ENCODE data around the gene TMEM144. TPM values are rescaled to one million over a fixed set of nuclear protein-coding genes. Genes with fewer than 3 reads are reported as not detected.

The TMEM144 gene
- total RNA-seq, 1 experiment from 2014 or later: 3.9 TPM

DNA sequence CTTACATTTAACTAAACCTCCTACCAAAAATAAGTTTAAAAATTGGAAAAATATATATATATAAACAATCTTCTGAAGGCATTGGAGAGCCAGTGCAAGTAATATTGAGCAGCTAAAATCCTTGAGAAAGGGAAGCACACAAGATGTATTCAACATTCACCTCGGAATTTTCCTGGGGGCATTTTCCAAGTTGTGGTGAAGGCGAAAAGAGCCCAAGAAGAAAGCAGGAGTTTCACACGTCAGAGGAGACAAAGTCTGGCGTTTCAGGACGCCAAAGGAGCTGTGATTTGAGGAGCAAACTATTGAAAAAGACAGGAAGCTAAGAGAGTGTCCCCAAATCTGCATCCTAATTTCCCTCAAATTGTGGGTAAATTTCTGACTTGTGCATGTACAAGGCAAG, 28.4 kb upstream of the TMEM144 start:
- H3K27me3 ChIP-seq: peaks cover 5% of the 10 kb centered on the region
- no peaks in the 10 kb centered on the region for H3K9me3 ChIP-seq
- H3K36me3 ChIP-seq: no peaks in the 10 kb centered on the region
- no peak for DNase-seq
- H3K4me3 ChIP-seq: no peak overlapping the region

DNA sequence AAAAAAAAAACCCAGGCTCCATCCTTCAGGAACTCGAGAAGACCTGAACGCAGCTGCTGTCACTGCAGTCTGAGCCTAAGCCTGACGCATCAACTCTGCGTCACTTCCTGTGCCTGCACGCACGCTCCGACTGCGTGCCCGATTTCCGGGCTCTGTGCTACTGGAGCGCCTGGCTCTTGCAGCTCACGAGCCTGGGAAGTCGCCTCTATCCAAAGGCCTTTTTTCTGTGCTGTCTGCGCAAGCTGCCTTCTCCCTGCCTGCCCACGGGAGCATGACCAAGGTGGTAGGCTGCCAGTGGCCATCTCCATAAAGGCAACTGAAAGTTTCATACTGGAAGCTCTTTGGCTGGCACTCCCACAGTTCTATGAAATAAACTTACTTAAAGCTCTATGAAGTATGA, 27.6 kb upstream of the TMEM144 start:
- no peaks in the 10 kb centered on the region for H3K36me3 ChIP-seq
- no peak overlapping the region for H3K4me3 ChIP-seq
- peaks cover 5% of the 10 kb centered on the region for H3K27me3 ChIP-seq
- no peaks in the 10 kb centered on the region for H3K9me3 ChIP-seq
- DNase-seq: no peak

DNA sequence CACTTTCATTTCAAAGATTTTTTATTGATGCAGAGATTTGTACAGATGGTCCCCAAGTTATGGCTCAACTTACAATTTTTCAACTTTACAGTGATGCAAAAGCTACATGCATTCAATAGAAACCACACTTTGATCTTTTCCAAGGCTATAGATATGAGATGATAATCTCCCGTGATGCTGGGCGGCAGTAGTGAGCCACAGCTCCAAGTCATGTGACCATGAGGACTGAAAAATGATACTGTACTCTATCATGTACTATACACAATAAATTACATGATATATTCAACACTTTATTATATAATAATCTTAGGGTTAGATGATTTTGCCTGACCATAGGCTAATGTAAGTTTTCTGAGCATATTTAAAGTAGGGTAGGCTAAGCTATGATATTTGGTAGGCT, 23.5 kb upstream of the TMEM144 start:
- DNase-seq: no peak
- H3K27me3 ChIP-seq: no peaks in the 10 kb centered on the region
- H3K4me3 ChIP-seq: no peak overlapping the region
- H3K36me3 ChIP-seq: no peaks in the 10 kb centered on the region
- H3K9me3 ChIP-seq: no peaks in the 10 kb centered on the region

DNA sequence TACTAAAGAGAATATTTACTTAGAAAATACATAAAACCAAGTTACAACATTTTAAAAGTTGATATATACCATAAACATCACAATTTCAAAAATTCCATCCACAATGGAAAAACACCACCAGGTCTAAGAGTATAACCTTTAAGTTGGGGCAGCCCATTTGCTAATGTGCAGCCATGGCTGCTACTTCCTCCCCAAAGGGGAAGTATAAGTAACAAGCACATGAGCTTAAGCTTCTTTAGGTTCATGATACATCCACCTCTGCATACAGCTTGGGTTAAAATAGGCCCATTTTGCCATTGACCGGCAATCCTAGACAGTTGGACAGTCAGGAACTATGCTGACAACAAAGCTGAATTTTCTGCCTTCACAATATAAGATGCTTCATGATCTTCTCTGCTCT, 20.9 kb upstream of the TMEM144 start:
- no peak overlapping the region for H3K4me3 ChIP-seq
- DNase-seq: no peak
- no peaks in the 10 kb centered on the region for H3K9me3 ChIP-seq
- no peaks in the 10 kb centered on the region for H3K36me3 ChIP-seq
- peaks cover 3% of the 10 kb centered on the region for H3K27me3 ChIP-seq

DNA sequence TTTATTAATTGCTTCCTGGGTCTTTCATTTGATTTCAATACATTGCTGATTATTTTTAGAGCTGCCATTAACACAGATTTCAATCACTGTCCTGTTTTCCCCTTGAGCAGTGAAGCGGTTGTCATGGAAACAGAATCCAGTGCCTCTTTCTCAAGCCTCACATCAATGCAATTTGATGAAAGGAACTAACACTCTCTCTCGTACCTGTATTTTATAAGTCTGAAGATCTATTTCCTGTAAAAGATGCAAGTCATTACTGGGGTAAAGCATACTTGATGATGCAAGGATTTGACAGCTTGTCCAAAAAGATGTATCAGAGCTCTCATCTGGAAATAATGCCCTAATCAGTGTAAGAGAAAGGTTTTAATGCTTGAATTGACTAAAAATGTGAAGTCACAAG, 19.6 kb upstream of the TMEM144 start:
- Histone ChIP-seq H3K9me3 (no peaks in the 10 kb centered on the region), H3K27me3 (peaks cover 8% of the 10 kb centered on the region), H3K36me3 (no peaks in the 10 kb centered on the region), H3K4me3 (no peak overlapping the region)
- no peak for DNase-seq

DNA sequence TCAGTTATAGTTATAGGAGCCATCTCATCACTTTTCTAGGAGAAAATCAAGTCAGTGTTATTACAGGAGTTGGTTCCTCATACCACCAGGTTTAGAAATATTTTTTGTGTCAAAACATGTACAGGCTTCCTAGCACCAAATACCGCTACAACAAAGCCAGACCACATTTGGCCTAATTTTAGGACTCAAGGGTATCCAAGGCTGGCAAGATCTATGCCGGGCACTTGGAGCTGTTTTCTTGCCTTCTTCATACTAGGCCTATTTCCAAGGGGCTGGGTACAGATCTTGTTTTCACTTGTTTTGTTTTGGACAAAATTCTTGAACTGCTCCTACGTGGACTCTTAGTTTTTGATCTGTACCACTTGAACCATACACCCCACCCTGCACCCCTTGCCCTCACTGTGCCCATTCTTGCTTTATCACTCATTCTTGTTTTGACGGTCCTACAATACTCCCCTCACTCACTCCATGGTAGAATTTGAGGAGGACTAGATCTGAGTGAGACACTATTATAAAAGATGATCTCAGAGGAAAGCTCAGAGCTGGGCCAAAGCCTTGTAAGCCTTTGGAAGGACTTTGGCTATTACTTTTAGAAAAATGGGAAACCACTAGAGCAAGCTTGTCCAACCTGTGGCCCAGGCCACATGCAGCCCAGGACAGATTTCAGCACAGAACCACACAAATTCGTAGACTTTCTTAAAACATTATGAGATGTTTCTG, 17.7 kb upstream of the TMEM144 start:
- Histone ChIP-seq H3K27me3 (peaks cover 21% of the 10 kb centered on the region), H3K9me3 (no peaks in the 10 kb centered on the region), H3K4me3 (no peak overlapping the region), H3K36me3 (no peaks in the 10 kb centered on the region)
- no peak for DNase-seq

DNA sequence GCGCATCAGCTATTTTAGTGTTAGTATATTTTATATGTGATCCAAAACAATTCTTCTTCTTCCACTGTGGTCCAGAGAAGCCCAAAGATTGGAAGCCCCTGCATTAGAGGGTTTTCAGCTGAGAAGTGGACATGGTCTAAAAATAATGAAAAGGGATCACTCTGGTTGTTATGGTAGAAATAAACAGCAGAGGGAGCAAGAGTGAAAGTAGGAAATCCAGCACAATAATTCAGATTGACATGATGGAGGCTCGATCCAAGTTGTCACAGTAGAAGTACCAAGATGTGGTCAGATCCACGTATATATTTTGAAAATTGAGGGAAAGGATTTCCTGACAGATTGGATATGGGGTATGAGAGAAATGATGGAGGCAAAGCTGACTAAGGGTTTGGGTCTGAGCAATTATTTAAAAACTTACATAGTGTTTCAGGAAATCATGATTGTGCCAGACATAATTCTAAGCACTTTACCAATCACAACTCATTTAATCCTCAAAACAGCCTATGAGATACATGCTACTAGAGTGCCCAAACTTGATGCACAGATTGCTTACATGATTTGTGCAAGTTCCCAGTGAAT, 17.0 kb upstream of the TMEM144 start:
- peaks cover 27% of the 10 kb centered on the region for H3K27me3 ChIP-seq
- DNase-seq: no peak
- H3K4me3 ChIP-seq: no peak overlapping the region
- H3K9me3 ChIP-seq: no peaks in the 10 kb centered on the region
- H3K36me3 ChIP-seq: no peaks in the 10 kb centered on the region

DNA sequence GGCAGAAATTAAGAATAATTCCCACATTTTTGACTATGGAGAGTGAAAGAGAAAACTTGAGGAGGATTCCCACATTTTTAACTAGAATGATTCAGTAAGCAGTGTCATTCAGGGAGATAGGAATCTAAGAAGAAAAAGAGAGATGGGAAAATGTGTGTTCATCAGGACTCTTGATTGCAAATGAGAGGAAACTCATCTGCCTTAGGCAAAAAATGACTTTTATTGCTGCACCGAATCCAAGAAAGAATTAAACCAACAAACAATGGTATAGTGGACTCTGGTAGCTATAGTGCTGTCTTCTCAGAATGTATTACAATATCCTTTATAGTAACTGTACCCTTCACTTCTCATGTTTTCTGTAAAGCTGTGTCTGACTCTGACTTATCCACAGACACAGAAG, 15.0 kb upstream of the TMEM144 start:
- Histone ChIP-seq H3K4me3 (no peak overlapping the region), H3K36me3 (no peaks in the 10 kb centered on the region)
- DNase-seq: no peak

DNA sequence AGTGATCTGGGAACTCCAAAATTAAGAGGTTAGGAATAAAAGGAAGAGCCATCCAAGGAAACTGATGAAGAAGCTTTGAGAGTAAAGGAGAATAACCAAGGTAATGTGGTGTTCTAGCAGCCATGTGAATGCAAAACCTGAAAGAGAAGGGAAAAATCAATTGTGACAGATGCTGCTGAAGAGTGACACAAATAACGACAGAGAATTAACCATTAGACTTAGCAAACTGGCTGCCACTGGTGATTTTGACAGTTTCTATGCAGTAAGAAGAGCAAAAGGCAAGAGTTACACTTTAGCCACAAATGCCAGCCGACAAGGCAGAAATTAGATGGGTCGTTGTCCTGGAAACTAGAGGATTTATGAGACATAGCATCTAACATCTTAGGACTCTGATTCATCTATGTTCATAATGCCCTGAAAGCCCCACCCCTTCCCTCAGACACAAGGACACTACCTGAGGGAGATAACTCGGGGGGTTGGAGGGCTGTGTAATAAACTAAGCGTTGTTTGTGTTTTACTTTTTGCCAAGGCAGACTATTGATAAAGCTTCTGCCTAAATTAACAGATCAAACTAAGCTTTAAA, 13.0 kb upstream of the TMEM144 start:
- Histone ChIP-seq H3K36me3 (no peaks in the 10 kb centered on the region), H3K4me3 (no peak overlapping the region), H3K9me3 (no peaks in the 10 kb centered on the region), H3K27me3 (peaks cover 29% of the 10 kb centered on the region)
- no peak for DNase-seq

More for the DNA sequence above, 15.0 kb upstream of the TMEM144 start:
- Histone ChIP-seq H3K9me3 (no peaks in the 10 kb centered on the region), H3K27me3 (peaks cover 29% of the 10 kb centered on the region)

DNA sequence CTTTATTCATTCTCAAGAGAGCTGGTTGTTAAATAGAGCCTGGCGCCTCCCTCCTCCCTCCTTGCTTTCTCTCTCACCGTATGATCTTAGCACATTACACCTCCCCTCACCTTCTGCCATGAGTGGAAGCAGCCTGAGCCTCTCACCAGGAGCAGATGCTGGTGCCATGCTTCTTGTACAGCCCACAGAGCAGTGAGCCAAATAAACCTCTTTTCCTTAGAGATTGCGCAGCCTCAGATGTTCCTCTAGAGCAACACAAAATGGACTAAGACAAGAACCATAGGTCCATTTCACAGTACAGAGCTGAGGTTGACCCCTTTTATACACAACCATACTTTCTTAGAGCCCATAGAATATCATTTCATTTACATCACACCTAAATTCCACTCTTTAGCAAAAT, 10.1 kb upstream of the TMEM144 start:
- H3K4me3 ChIP-seq: no peak overlapping the region
- no peaks in the 10 kb centered on the region for H3K36me3 ChIP-seq
- no peaks in the 10 kb centered on the region for H3K9me3 ChIP-seq
- no peak for DNase-seq
- peaks cover 21% of the 10 kb centered on the region for H3K27me3 ChIP-seq

DNA sequence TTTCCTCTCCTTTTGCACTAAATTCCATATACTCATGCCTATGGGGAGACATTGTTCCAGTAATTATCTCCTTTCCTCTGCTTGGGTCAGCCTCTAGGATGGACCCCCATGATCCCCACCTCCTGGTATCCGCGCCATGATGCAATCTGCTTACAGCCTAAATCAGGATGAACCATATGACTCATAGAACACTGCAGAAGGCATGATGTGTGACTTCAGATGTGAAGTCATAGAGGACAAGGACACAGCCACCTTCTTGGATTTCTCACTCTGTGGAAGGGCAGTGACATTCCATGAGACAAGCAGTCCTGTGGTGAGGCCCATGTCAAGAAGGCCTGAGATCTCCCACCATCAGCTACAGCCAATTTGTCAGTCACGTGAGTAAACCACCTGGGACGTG, 9.0 kb upstream of the TMEM144 start:
- Histone ChIP-seq H3K4me3 (no peak overlapping the region), H3K9me3 (no peaks in the 10 kb centered on the region), H3K36me3 (no peaks in the 10 kb centered on the region)

DNA sequence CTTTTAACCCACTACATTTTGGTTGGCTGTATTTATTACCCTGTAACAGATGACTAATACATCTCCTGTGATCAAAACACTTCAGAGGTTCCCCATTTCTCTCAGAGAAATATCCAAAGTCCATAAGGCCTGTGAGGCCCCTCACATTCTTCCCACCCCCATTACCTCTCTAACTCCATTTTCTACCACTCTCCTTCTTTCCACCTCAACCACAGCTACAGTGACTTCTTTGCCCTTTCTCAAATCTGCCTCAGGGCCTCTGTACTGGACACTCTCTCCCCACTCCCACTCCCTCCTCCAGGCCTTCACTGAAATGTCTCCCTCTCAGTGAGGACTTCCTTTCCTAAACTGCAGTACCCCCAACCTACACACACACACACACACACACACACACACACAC, 8.4 kb upstream of the TMEM144 start:
- no peak overlapping the region for H3K4me3 ChIP-seq

More for the DNA sequence above, 9.0 kb upstream of the TMEM144 start:
- DNase-seq: no peak
- H3K27me3 ChIP-seq: peaks cover 17% of the 10 kb centered on the region

DNA sequence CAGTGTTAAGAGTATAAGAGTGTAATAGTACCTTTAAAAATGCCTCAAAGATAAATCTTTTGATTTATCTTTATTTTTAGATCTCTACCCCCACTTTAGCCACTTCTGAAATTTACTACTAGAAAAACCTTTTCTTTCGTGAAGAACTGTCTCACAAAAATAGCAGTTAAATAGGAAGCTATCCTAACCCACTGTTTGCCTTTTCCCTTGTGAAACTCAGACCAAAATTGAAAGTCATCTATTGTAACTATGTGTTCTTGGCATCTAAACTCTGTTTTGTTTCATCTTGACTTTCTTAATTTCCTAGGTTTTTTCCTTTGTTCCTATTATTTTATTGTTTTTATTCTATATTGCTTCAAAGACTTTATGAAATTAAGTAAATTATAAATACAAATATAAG, 7.8 kb upstream of the TMEM144 start:
- Histone ChIP-seq H3K36me3 (no peaks in the 10 kb centered on the region), H3K4me3 (no peak overlapping the region), H3K9me3 (no peaks in the 10 kb centered on the region), H3K27me3 (peaks cover 8% of the 10 kb centered on the region)
- no peak for DNase-seq

More for the DNA sequence above, 8.4 kb upstream of the TMEM144 start:
- DNase-seq: no peak
- H3K9me3 ChIP-seq: no peaks in the 10 kb centered on the region
- H3K36me3 ChIP-seq: no peaks in the 10 kb centered on the region
- peaks cover 14% of the 10 kb centered on the region for H3K27me3 ChIP-seq

DNA sequence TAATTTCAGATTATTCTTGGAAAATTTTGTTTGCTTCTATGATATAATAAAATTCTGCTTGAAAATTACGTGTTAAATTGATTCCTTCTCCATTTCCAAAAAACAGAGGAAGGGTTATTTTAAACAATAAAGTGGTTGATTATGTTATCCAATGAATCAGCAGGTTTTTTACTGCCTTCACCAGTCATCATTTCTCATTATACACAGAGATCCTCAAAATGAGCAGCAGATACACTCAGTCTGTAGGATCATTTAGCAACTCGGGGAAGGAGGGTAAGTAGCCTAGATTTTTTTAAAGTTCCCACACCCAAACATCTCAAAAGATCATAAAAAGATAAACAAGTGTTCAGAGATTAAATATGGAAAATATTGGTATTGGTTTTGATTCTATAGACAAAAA, 6.8 kb upstream of the TMEM144 start:
- DNase-seq: no peak
- no peaks in the 10 kb centered on the region for H3K36me3 ChIP-seq
- no peaks in the 10 kb centered on the region for H3K9me3 ChIP-seq
- H3K27me3 ChIP-seq: no peaks in the 10 kb centered on the region; the same call in 1 of the 2 replicates
- H3K4me3 ChIP-seq: no peak overlapping the region

DNA sequence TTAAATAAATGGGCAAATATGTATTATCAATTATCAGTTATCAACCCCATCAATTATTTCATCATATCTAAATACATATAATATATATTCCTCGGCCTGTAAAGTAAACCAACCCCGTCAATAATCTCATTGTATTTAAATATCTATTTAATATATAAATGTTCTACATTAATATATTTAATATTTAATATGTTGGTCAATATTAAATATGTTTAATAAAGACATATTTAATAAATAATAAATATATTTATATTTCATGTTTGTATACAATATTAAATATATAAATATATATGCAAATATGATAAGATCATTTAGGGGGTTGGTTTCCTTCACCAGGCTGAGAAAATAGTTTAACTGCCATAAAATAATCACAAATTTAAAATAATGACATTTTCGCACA, 6.4 kb upstream of the TMEM144 start:
- no peak overlapping the region for H3K4me3 ChIP-seq
- H3K36me3 ChIP-seq: no peaks in the 10 kb centered on the region
- H3K9me3 ChIP-seq: no peaks in the 10 kb centered on the region
- no peaks in the 10 kb centered on the region for H3K27me3 ChIP-seq
- DNase-seq: no peak

DNA sequence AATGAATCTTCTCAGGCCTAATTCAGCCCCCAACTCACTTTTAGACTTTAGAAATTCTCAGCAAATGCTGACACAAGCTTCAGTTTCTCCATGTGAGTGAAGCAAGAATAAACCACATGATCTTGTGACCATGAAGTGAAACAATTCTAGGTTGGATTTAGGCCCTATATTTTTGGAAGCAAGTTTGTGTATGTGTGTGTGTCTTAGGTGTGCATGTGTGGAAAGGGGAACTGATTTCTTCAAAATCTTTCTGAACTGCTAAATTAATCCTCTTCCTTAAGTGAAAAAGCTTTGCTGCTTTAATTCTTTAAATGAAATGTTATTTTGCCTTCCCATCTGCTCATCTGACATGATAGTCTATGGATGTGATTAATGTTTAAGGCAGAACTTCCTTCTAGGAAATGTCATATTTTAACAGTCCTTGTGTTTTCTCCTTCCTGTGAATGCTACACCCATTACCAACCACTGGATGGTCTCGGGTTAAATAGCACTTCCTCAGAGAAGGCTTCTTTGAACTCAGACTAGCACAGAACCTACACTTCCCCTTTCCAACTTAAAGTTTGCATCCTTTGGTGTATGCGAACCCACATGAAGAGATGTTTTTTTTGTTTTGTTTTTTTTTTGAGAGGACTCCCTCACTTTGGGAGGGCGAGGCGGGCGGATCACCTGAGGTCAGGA, 1.2 kb upstream of the TMEM144 start:
- H3K27me3 ChIP-seq: no peaks in the 10 kb centered on the region
- H3K9me3 ChIP-seq: no peaks in the 10 kb centered on the region
- DNase-seq: no peak
- H3K4me3 ChIP-seq: no peak overlapping the region
- no peaks in the 10 kb centered on the region for H3K36me3 ChIP-seq

DNA sequence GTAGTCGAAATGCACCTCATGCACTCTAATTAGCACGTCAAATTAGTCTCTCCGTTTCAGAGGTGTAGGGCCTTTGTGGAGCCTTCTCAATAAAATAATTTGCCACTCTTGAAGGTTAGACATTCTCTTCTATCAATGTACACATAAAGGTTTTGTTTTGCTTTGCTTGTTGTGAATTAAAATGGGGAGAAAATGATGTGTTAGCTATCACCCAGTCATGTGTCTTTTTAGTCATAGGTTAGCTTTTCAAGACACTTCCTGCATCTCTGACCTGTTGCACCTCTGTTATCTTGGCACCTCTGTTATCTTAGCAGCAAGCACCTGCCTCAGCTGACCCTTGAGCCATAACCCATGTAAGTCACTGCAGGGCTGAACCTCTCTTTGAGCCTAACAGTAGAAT, 936 bp downstream of the TMEM144 start:
- Histone ChIP-seq H3K4me3 (peak overlapping the region; percentile 57), H3K36me3 (no peaks in the 10 kb centered on the region), H3K9me3 (no peaks in the 10 kb centered on the region), H3K27me3 (no peaks in the 10 kb centered on the region)
- DNase-seq: no peak

Measured in MG63 (cell line).